Thyroid gland (tissue), 4 donors: ENCODE results near the gene WRAP53.

ENCODE experiments used
- CTCF ChIP-seq, 6 experiments: fragments of 200-600 bp in 3 of 6; fragments of 450-650 bp in 3 of 6; sonication (generic) in 3 of 6; IDR thresholded peaks; one replicate each; pipeline ENCODE4 v1.5.1; 2016 to 2019; ENCODE audit warnings: antibody characterized with exemption in 6 of 6, mild to moderate bottlenecking in 2 of 6, inconsistent platforms in 1 of 6, moderate library complexity in 1 of 6
- POLR2A ChIP-seq, 2 donors: fragments of 450-650 bp; IDR thresholded peaks; one replicate each; pipeline ENCODE4 v1.6.1; 2017; ENCODE audit warnings: antibody characterized with exemption in 2 of 2, mild to moderate bottlenecking in 2 of 2, moderate library complexity in 1 of 2

- TF ChIP-seq POLR2A (IDR thresholded peaks at IDR 0.05) (no peak), CTCF (IDR thresholded peaks at IDR 0.05) (no peak)
Measured at GRCh38 chr17:7677388-7678067, 10.7 kb upstream of the WRAP53 start.
